HG03432 (cell line): ENCODE measurements around the gene EFCAB9.
"Not testable (repeated sequence)": the region's sequence is repeated elsewhere in the genome, so short reads cannot be mapped to it uniquely, and the experiment has no call there.

Experiments used
- ATAC-seq: cut with Tn5 transposase; IDR thresholded peaks from one replicate; pipeline ENCODE4 v1.9.1; 2021; ENCODE audit warnings: mild to moderate bottlenecking, moderate library complexity; ENCODE audit not compliant: unreplicated experiment

The EFCAB9 gene

GRCh38 chr5:172193872-172194271, at the start of gene EFCAB9:
Gene EFCAB9, plus strand, starts transcription at chr5:172194172. Its CDS starts 1 bp downstream, at chr5:172194173.
- ATAC-seq, result no peak

GRCh38 chr5:172144291-172144815, 49.6 kb upstream of the EFCAB9 start:
- ATAC-seq, result peak; percentile 87

- no peak for ATAC-seq
Measured at GRCh38 chr5:172144931-172145869, 48.8 kb upstream of the EFCAB9 start.

- ATAC-seq, result no peak
Measured at GRCh38 chr5:172145870-172146747, 47.9 kb upstream of the EFCAB9 start.

GRCh38 chr5:172146748-172147092, 47.3 kb upstream of the EFCAB9 start:
- no peak for ATAC-seq

- no peak for ATAC-seq
Measured at GRCh38 chr5:172147857-172148256, 46.1 kb upstream of the EFCAB9 start.

- no peak for ATAC-seq
Measured at GRCh38 chr5:172148381-172148780, 45.6 kb upstream of the EFCAB9 start.

GRCh38 chr5:172149073-172149472, 44.9 kb upstream of the EFCAB9 start:
- no peak for ATAC-seq

GRCh38 chr5:172149481-172149880, 44.5 kb upstream of the EFCAB9 start:
- not testable (repeated sequence) for ATAC-seq

- ATAC-seq, result peak; percentile 58
Measured at GRCh38 chr5:172150514-172151425, 43.2 kb upstream of the EFCAB9 start.

- ATAC-seq, result no peak
Measured at GRCh38 chr5:172151661-172152210, 42.2 kb upstream of the EFCAB9 start.

- ATAC-seq, result no peak
Measured at GRCh38 chr5:172153695-172154094, 40.3 kb upstream of the EFCAB9 start.

- not testable (repeated sequence) for ATAC-seq
Measured at GRCh38 chr5:172155101-172155500, 38.9 kb upstream of the EFCAB9 start.

- no peak for ATAC-seq
Measured at GRCh38 chr5:172156541-172156994, 37.4 kb upstream of the EFCAB9 start.

GRCh38 chr5:172159016-172159415, 35.0 kb upstream of the EFCAB9 start:
- no peak for ATAC-seq

- ATAC-seq, result no peak
Measured at GRCh38 chr5:172160506-172160905, 33.5 kb upstream of the EFCAB9 start.

GRCh38 chr5:172162323-172162986, 31.5 kb upstream of the EFCAB9 start:
- no peak for ATAC-seq

- ATAC-seq, result no peak
Measured at GRCh38 chr5:172162987-172163343, 31.0 kb upstream of the EFCAB9 start.

- no peak for ATAC-seq
Measured at GRCh38 chr5:172163346-172163745, 30.6 kb upstream of the EFCAB9 start.
